ENCODE measurements around the gene COCH. TPM values are rescaled to one million over a fixed set of nuclear protein-coding genes. Genes with fewer than 3 reads are reported as not detected.

Gene COCH
- total and polyA plus RNA-seq, 2 donors (not counting 1 experiment from before 2014, with no cell fraction given): 24.5 to 25.7 TPM

- CTCF ChIA-PET: no interaction called here
- H3K4me1 Mint-ChIP-seq: peaks cover 25% of the 10 kb centered on the region
These were observed 24.4 kb upstream of the COCH start for GRCh38 chr14:30849983-30850382.

GRCh38 chr14:30853946-30854345 is 20.4 kb upstream of the COCH start:
- intact Hi-C loops (cut with micrococcal nuclease): no loop called here
- Histone ChIP-seq H3K27ac (ENCODE audit: low read length in 2 of 2) (no peak overlapping the region), H3K79me2 (ENCODE audit: control insufficient read depth, insufficient read depth, low read length) (no peaks in the 10 kb centered on the region), H2AFZ (ENCODE audit: insufficient read depth, low read depth, low read length, poor library complexity, severe bottlenecking) (no peak overlapping the region), H4K20me1 (ENCODE audit: control insufficient read depth, insufficient read depth, low read length, poor library complexity, severe bottlenecking) (no peaks in the 10 kb centered on the region), H3K4me2 (replicated peaks; ENCODE audit: low read depth, low read length, poor library complexity, severe bottlenecking) (no peak overlapping the region), H3K4me1 (ENCODE audit: control insufficient read depth in 2 of 2, insufficient read depth in 2 of 2, low read length in 2 of 2) (peaks cover 3 to 24% of the 10 kb centered on the region in 2 donors), H3K36me3 (replicated peaks in 1 of 2; ENCODE audit: control extremely low read depth in 1 of 2, control insufficient read depth in 1 of 2, extremely low read depth in 1 of 2, insufficient read depth in 2 of 2, low read length in 1 of 2) (no peaks in the 10 kb centered on the region), H3K9me3 (ENCODE audit: control extremely low read depth in 1 of 3, control insufficient read depth in 2 of 3, insufficient read depth in 1 of 3, low read length in 2 of 3) (no peaks in the 10 kb centered on the region), H3K4me3 (ENCODE audit: control extremely low read depth in 1 of 5, extremely low read depth in 1 of 5, insufficient read depth in 1 of 5, low read depth in 2 of 5, low read length in 4 of 5) (no peak overlapping the region), H3K9ac (ENCODE audit: low read length) (no peak overlapping the region), H3K27me3 (replicated peaks in 1 of 4; ENCODE audit: control extremely low read depth in 1 of 4, control insufficient read depth in 3 of 4, insufficient read depth in 4 of 4, low read length in 3 of 4) (peaks cover 0 to 3% (median 0%) of the 10 kb centered on the region in 4 experiments)
- POLR2A ChIA-PET: no interaction called here
- Mint-ChIP-seq H3K27ac (no peak overlapping the region), H3K9me3 (ENCODE audit: insufficient read depth) (no peaks in the 10 kb centered on the region), H3K27me3 (peaks cover 6% of the 10 kb centered on the region), H3K4me3 (no peak overlapping the region), H3K4me1 (peaks cover 30% of the 10 kb centered on the region)
- CTCF ChIA-PET: no interaction called here
- no peak for ATAC-seq (ENCODE audit: low read depth)
- no peak for DNase-seq
- TF ChIP-seq EZH2 (IDR thresholded peaks at IDR 0.05; ENCODE audit: borderline replicate concordance, insufficient read depth, low read depth, low read length, poor library complexity, severe bottlenecking): no peak
- TF ChIP-seq, protein P1, sequence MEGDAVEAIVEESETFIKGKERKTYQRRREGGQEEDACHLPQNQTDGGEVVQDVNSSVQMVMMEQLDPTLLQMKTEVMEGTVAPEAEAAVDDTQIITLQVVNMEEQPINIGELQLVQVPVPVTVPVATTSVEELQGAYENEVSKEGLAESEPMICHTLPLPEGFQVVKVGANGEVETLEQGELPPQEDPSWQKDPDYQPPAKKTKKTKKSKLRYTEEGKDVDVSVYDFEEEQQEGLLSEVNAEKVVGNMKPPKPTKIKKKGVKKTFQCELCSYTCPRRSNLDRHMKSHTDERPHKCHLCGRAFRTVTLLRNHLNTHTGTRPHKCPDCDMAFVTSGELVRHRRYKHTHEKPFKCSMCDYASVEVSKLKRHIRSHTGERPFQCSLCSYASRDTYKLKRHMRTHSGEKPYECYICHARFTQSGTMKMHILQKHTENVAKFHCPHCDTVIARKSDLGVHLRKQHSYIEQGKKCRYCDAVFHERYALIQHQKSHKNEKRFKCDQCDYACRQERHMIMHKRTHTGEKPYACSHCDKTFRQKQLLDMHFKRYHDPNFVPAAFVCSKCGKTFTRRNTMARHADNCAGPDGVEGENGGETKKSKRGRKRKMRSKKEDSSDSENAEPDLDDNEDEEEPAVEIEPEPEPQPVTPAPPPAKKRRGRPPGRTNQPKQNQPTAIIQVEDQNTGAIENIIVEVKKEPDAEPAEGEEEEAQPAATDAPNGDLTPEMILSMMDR (IDR thresholded peaks at IDR 0.05): no peak

More at GRCh38 chr14:30849983-30850382, 24.4 kb upstream of the COCH start:
- Histone ChIP-seq H3K4me2 (replicated peaks; ENCODE audit: low read depth, low read length, poor library complexity, severe bottlenecking) (no peak overlapping the region), H3K27me3 (replicated peaks in 1 of 4; ENCODE audit: control extremely low read depth in 1 of 4, control insufficient read depth in 3 of 4, insufficient read depth in 4 of 4, low read length in 3 of 4) (peaks cover 0 to 4% (median 0%) of the 10 kb centered on the region in 4 experiments), H3K79me2 (ENCODE audit: control insufficient read depth, insufficient read depth, low read length) (no peaks in the 10 kb centered on the region), H3K9ac (ENCODE audit: low read length) (no peak overlapping the region), H4K20me1 (ENCODE audit: control insufficient read depth, insufficient read depth, low read length, poor library complexity, severe bottlenecking) (no peaks in the 10 kb centered on the region), H3K9me3 (ENCODE audit: control extremely low read depth in 1 of 3, control insufficient read depth in 2 of 3, insufficient read depth in 1 of 3, low read length in 2 of 3) (peaks cover 0 to 1% (median 0%) of the 10 kb centered on the region in 3 donors), H3K4me3 (ENCODE audit: control extremely low read depth in 1 of 5, extremely low read depth in 1 of 5, insufficient read depth in 1 of 5, low read depth in 2 of 5, low read length in 4 of 5) (no peak overlapping the region), H3K4me1 (ENCODE audit: control insufficient read depth in 2 of 2, insufficient read depth in 2 of 2, low read length in 2 of 2) (peaks cover 3 to 17% of the 10 kb centered on the region in 2 donors), H3K27ac (ENCODE audit: low read length in 2 of 2) (no peak overlapping the region), H3K36me3 (replicated peaks in 1 of 2; ENCODE audit: control extremely low read depth in 1 of 2, control insufficient read depth in 1 of 2, extremely low read depth in 1 of 2, insufficient read depth in 2 of 2, low read length in 1 of 2) (no peaks in the 10 kb centered on the region), H2AFZ (ENCODE audit: insufficient read depth, low read depth, low read length, poor library complexity, severe bottlenecking) (no peak overlapping the region)
- H3K27ac Mint-ChIP-seq: no peak overlapping the region
- ATAC-seq (ENCODE audit: low read depth): no peak
- POLR2A ChIA-PET: no interaction called here
- WGBS (ENCODE audit: insufficient coverage): no CpG with 5 or more reads among the region's 1 CpG
- no peak for TF ChIP-seq EZH2 (IDR thresholded peaks at IDR 0.05; ENCODE audit: borderline replicate concordance, insufficient read depth, low read depth, low read length, poor library complexity, severe bottlenecking)
- TF ChIP-seq, protein P1 (IDR thresholded peaks at IDR 0.05): no peak
- intact Hi-C loops (cut with micrococcal nuclease): no loop called here
- no peaks in the 10 kb centered on the region for H3K9me3 Mint-ChIP-seq (ENCODE audit: insufficient read depth)
- peaks cover 6% of the 10 kb centered on the region for H3K27me3 Mint-ChIP-seq
- no peak for DNase-seq
- H3K4me3 Mint-ChIP-seq: no peak overlapping the region
